ENCODE results near the gene RPL27A. TPM values are rescaled to one million over a fixed set of nuclear protein-coding genes. Genes with fewer than 3 reads are reported as not detected.

RPL27A gene
- total and polyA plus RNA-seq, 2 donors (not counting 3 experiments of a cell fraction or from before 2014, with no cell fraction given) = 1,303 to 1,363 TPM

- dilution Hi-C loops (cut with MboI; ENCODE audit: extremely low pct_ligation_motif_present, low sequenced_read_pairs) (no loop called here), intact Hi-C loops (cut with micrococcal nuclease) (no loop called here)
- Histone ChIP-seq H3K9ac (replicated peaks; ENCODE audit: extremely low read depth, insufficient read depth, low read length) (no peak overlapping the region), H4K20me1 (replicated peaks; ENCODE audit: control insufficient read depth, extremely low read depth, insufficient read depth, low read length) (no peaks in the 10 kb centered on the region), H3K36me3 (ENCODE audit: control insufficient read depth in 2 of 2, extremely low read depth in 1 of 2, insufficient read depth in 2 of 2, low read length in 2 of 2) (no peaks in the 10 kb centered on the region), H2AFZ (ENCODE audit: low read depth, low read length) (no peak overlapping the region), H3K4me2 (ENCODE audit: insufficient read depth, low read length) (no peak overlapping the region), H3K4me3 (replicated peaks in 1 of 3; ENCODE audit: insufficient read depth in 1 of 3, low read depth in 1 of 3, low read length in 3 of 3) (no peak overlapping the region), H3K27me3 (ENCODE audit: control insufficient read depth in 2 of 2, insufficient read depth in 2 of 2, low read length in 2 of 2) (no peaks in the 10 kb centered on the region), H3K27ac (ENCODE audit: insufficient read depth, low read depth, low read length) (no peak overlapping the region), H3K4me1 (ENCODE audit: control insufficient read depth, extremely low read depth, insufficient read depth, low read length) (peaks cover 5% of the 10 kb centered on the region), H3K9me3 (replicated peaks; ENCODE audit: control insufficient read depth, insufficient read depth, low read length) (no peaks in the 10 kb centered on the region), H3K79me2 (ENCODE audit: control insufficient read depth, insufficient read depth, low read length) (no peaks in the 10 kb centered on the region), H3K9me1 (replicated peaks; ENCODE audit: control insufficient read depth, extremely low read depth, insufficient read depth, low read length) (no peaks in the 10 kb centered on the region)
- POLR2A ChIA-PET = no interaction called here
- no peak for DNase-seq (ENCODE audit: low read depth, low spot score)
- CTCF ChIA-PET = no interaction called here
- FAIRE-seq = no peak
- BruUV-seq (replicated peaks) = no TSS peak
- TF ChIP-seq FOS (IDR thresholded peaks at IDR 0.05; ENCODE audit: borderline replicate concordance, insufficient read depth, low read length) (no peak), MYC (IDR thresholded peaks at IDR 0.05; ENCODE audit: low read depth, low read length) (no peak), POLR2AphosphoS5 (IDR thresholded peaks at IDR 0.05; ENCODE audit: insufficient read depth, low read depth, low read length) (no peak), EZH2 (IDR thresholded peaks at IDR 0.05; ENCODE audit: borderline replicate concordance, low read depth, low read length, severe bottlenecking) (no peak), POLR2A (IDR thresholded peaks at IDR 0.05; ENCODE audit: low read depth, low read length) (no peak), JUN (IDR thresholded peaks at IDR 0.05; ENCODE audit: borderline replicate concordance, insufficient read depth, insufficient read length, low read depth) (no peak), GATA2 (IDR thresholded peaks at IDR 0.05; ENCODE audit: insufficient read depth, insufficient read length, low read depth, low read length) (no peak)
- TF ChIP-seq, protein P1, sequence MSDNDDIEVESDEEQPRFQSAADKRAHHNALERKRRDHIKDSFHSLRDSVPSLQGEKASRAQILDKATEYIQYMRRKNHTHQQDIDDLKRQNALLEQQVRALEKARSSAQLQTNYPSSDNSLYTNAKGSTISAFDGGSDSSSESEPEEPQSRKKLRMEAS (IDR thresholded peaks at IDR 0.05; ENCODE audit: insufficient read depth, insufficient read length) = no peak
- TF ChIP-seq, protein P2, sequence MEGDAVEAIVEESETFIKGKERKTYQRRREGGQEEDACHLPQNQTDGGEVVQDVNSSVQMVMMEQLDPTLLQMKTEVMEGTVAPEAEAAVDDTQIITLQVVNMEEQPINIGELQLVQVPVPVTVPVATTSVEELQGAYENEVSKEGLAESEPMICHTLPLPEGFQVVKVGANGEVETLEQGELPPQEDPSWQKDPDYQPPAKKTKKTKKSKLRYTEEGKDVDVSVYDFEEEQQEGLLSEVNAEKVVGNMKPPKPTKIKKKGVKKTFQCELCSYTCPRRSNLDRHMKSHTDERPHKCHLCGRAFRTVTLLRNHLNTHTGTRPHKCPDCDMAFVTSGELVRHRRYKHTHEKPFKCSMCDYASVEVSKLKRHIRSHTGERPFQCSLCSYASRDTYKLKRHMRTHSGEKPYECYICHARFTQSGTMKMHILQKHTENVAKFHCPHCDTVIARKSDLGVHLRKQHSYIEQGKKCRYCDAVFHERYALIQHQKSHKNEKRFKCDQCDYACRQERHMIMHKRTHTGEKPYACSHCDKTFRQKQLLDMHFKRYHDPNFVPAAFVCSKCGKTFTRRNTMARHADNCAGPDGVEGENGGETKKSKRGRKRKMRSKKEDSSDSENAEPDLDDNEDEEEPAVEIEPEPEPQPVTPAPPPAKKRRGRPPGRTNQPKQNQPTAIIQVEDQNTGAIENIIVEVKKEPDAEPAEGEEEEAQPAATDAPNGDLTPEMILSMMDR (IDR thresholded peaks at IDR 0.05; ENCODE audit: extremely low read depth in 1 of 2, insufficient read depth in 1 of 2, low read depth in 1 of 2, low read length in 2 of 2) = no peak
Observed at GRCh38 chr11:8652140-8652539, 30.5 kb upstream of the RPL27A start.

Data from endothelial cell of umbilical vein (primary cell).